HCT116 (cell line): ENCODE results near the gene GRIK2. TPM values are rescaled to one million over a fixed set of nuclear protein-coding genes. Genes with fewer than 3 reads are reported as not detected.

Source experiments
- ATAC-seq: fragments of 200-7000 bp; cut with Tn5 transposase; 2 replicates; pipeline ENCODE4 v1.9.1; 2020; ENCODE audit warnings: mild to moderate bottlenecking, moderate library complexity
- BruUV-seq: library from RNA; stranded (reverse); fragments of 400-500 nt; replicated peaks from 2 replicates; lab custom pipeline; 2021; lab: Mats Ljungman, UMichigan
- CTCF ChIA-PET: fragments of 300-600 bp; sonication (Branson Sonifier 250); formaldehyde crosslinking; loops from one replicate; lab custom pipeline; 2021; ENCODE audit warnings: antibody characterized with exemption; lab: Charles Lee
- POLR2A ChIA-PET: fragments of 300-600, 350-600 bp; sonication (Branson Sonifier 250); formaldehyde crosslinking; loops from one replicate; lab custom pipeline; 2021; ENCODE audit warnings: antibody characterized with exemption; lab: Charles Lee
- RAD21 ChIA-PET, 2 experiments: fragments of 300-600 bp; sonication (Branson Sonifier 250); formaldehyde crosslinking; loops; one replicate each; lab custom pipeline; 2023; ENCODE audit warnings: low total read pairs in 2 of 2; ENCODE audit not compliant: uncharacterized antibody in 2 of 2, unreplicated experiment in 2 of 2, low non-redundant PET in 1 of 2; lab: Charles Lee
- DNase-seq: peaks from one replicate; pipeline ENCODE4 v3.0.0-alpha.2; 2010; ENCODE audit warnings: low read depth, low spot score
- H2AFZ ChIP-seq: fragments of 200-600 bp; shearing (Covaris generic), sonication (generic); 2 replicates; pipeline ENCODE4 v1.6.1; 2017; ENCODE audit warnings: low read depth, mixed run types, mixed read lengths, antibody characterized with exemption, low read length; ENCODE audit not compliant: poor library complexity, severe bottlenecking
- H3K27ac ChIP-seq: 2 replicates; pipeline ENCODE4 v1.5.1; 2012; ENCODE audit warnings: low read depth, low read length
- H3K27me3 ChIP-seq: fragments of 200-600 bp; sonication (generic); 2 replicates; pipeline ENCODE4 v1.6.1; 2016; ENCODE audit warnings: mixed run types, low read length, mixed read lengths; ENCODE audit not compliant: insufficient read depth
- H3K36me3 ChIP-seq, 2 experiments: fragments of 200-500 bp in 1 of 2; fragments of 200-600 bp in 1 of 2; sonication (Bioruptor generic) in 1 of 2; sonication (generic) in 1 of 2; 2 replicates each; pipeline versions ENCODE4 v1.5.1 to v1.6.1; 2014 to 2016; ENCODE audit warnings: low read length in 2 of 2, inconsistent platforms in 1 of 2, mixed read lengths in 1 of 2, mixed run types in 1 of 2; ENCODE audit not compliant: insufficient read depth in 2 of 2, control insufficient read depth in 1 of 2
- H3K4me1 ChIP-seq, 2 experiments: fragments of 200-600 bp in 1 of 2; sonication (generic) in 1 of 2; 2 replicates each; pipeline versions ENCODE4 v1.5.1 to v1.6.1; 2012 to 2017; ENCODE audit warnings: low read length in 2 of 2, inconsistent platforms in 1 of 2, mild to moderate bottlenecking in 1 of 2, mixed read lengths in 1 of 2, mixed run types in 1 of 2, moderate library complexity in 1 of 2; ENCODE audit not compliant: insufficient read depth in 2 of 2, control insufficient read depth in 1 of 2
- H3K4me2 ChIP-seq: fragments of 200-600 bp; sonication (generic); 2 replicates; pipeline ENCODE4 v1.6.1; 2017; ENCODE audit warnings: mixed run types, low read length, mixed read lengths
- H3K4me3 ChIP-seq, 2 experiments: fragments of 200-600 bp in 1 of 2; sonication (generic) in 1 of 2; replicated peaks in 1 of 2; 2 replicates each; pipeline ENCODE4 v1.5.1; 2011 to 2016; ENCODE audit warnings: low read length in 2 of 2, control low read depth in 1 of 2, low read depth in 1 of 2, mild to moderate bottlenecking in 1 of 2, mixed read lengths in 1 of 2, mixed run types in 1 of 2
- H3K79me2 ChIP-seq: fragments of 200-600 bp; sonication (generic); 2 replicates; pipeline ENCODE4 v1.6.1; 2017; ENCODE audit warnings: mild to moderate bottlenecking, mixed run types, low read length, moderate library complexity, mixed read lengths; ENCODE audit not compliant: insufficient read depth
- H3K9ac ChIP-seq: fragments of 200-600 bp; sonication (generic); 2 replicates; pipeline ENCODE4 v1.6.1; 2016; ENCODE audit warnings: low read length, mixed read lengths
- H3K9me2 ChIP-seq: fragments of 200-600 bp; sonication (generic), shearing (Covaris generic); 2 replicates; pipeline ENCODE4 v1.6.1; 2017; ENCODE audit warnings: mixed run types, mild to moderate bottlenecking, moderate library complexity; ENCODE audit not compliant: insufficient read depth
- H3K9me3 ChIP-seq, 2 experiments: fragments of 200-500 bp in 1 of 2; fragments of 200-600 bp in 1 of 2; sonication (Bioruptor generic) in 1 of 2; sonication (generic) in 1 of 2; 2 replicates each; pipeline ENCODE4 v1.6.1; 2014 to 2017; ENCODE audit warnings: low read length in 2 of 2, mixed read lengths in 2 of 2, inconsistent platforms in 1 of 2, low read depth in 1 of 2, mild to moderate bottlenecking in 1 of 2, mixed run types in 1 of 2, moderate library complexity in 1 of 2; ENCODE audit not compliant: control insufficient read depth in 1 of 2, insufficient read depth in 1 of 2
- H4K20me1 ChIP-seq: fragments of 200-600 bp; sonication (generic), shearing (Covaris generic); 2 replicates; pipeline ENCODE4 v1.6.1; 2017; ENCODE audit warnings: mixed run types, mild to moderate bottlenecking, moderate library complexity; ENCODE audit not compliant: insufficient read depth
- ATF3 ChIP-seq: IDR thresholded peaks from 2 replicates; pipeline ENCODE4 v1.6.1; 2012
- CBX3 ChIP-seq: IDR thresholded peaks from 2 replicates; pipeline ENCODE4 v1.6.1; 2012; ENCODE audit warnings: low read depth
- EGR1 ChIP-seq: IDR thresholded peaks from 2 replicates; pipeline ENCODE4 v1.6.1; 2012; ENCODE audit warnings: low read depth
- EZH2 ChIP-seq: fragments of 200-600 bp; sonication (generic); IDR thresholded peaks from 2 replicates; pipeline ENCODE4 v1.6.1; 2017; ENCODE audit warnings: antibody characterized with exemption, mixed run types
- FOSL1 ChIP-seq: IDR thresholded peaks from 2 replicates; pipeline ENCODE4 v1.6.1; 2012; ENCODE audit warnings: low read depth
- JUND ChIP-seq: IDR thresholded peaks from 2 replicates; pipeline ENCODE4 v1.6.1; 2012
- POLR2AphosphoS5 ChIP-seq: IDR thresholded peaks from 2 replicates; pipeline ENCODE4 v1.6.1; 2011; ENCODE audit warnings: mild to moderate bottlenecking, low read depth, low read length, moderate library complexity
- RAD21 ChIP-seq: IDR thresholded peaks from 2 replicates; pipeline ENCODE4 v1.6.1; 2012; ENCODE audit warnings: low read depth, mild to moderate bottlenecking
- SIN3A ChIP-seq: IDR thresholded peaks from 2 replicates; pipeline ENCODE4 v1.6.1; 2012; ENCODE audit warnings: low read depth
- SP1 ChIP-seq: IDR thresholded peaks from 2 replicates; pipeline ENCODE4 v1.6.1; 2012; ENCODE audit warnings: low read depth
- SRF ChIP-seq: IDR thresholded peaks from 2 replicates; pipeline ENCODE4 v1.6.1; 2012; ENCODE audit warnings: low read depth
- ZBTB33 ChIP-seq: IDR thresholded peaks from 2 replicates; pipeline ENCODE4 v1.6.1; 2011; ENCODE audit warnings: mild to moderate bottlenecking, low read length, moderate library complexity; ENCODE audit not compliant: insufficient replicate concordance; ENCODE audit errors: extremely low read depth
- ZFX ChIP-seq: fragments of 450-650 bp; IDR thresholded peaks from 2 replicates; pipeline ENCODE4 v1.6.1; 2017
- ZNF274 ChIP-seq: fragments of 200-500 bp; sonication (Bioruptor generic); IDR thresholded peaks from 2 replicates; pipeline ENCODE4 v1.6.1; 2014; ENCODE audit warnings: mild to moderate bottlenecking, low read depth, low read length, inconsistent platforms
- intact Hi-C: fragments of 100-400 bp; cut with micrococcal nuclease; formaldehyde crosslinking; loops from 2 replicates; pipeline ENCODE4 v1.10.0; 2022
- total RNA-seq: library from RNA; stranded (reverse); gene quantifications from one replicate; pipeline ENCODE4 v1.2.1, GENCODE V29; 2021; ENCODE audit not compliant: unreplicated experiment
- TF ChIP-seq, protein P1 (sequence below): IDR thresholded peaks from 2 replicates; pipeline ENCODE4 v1.6.1; 2012
- TF ChIP-seq, protein P2 (sequence below), 3 experiments: fragments of 200-600 bp in 1 of 3; sonication (generic) in 1 of 3; IDR thresholded peaks in 2 of 3; conservative IDR thresholded peaks in 1 of 3; 2 replicates each; pipeline ENCODE4 v1.5.1; 2012 to 2017; ENCODE audit warnings: low read depth in 2 of 3, low read length in 2 of 3, antibody characterized with exemption in 1 of 3, borderline replicate concordance in 1 of 3, control low read depth in 1 of 3, mild to moderate bottlenecking in 1 of 3, mixed read lengths in 1 of 3, mixed run types in 1 of 3, moderate library complexity in 1 of 3; ENCODE audit not compliant: insufficient read depth in 1 of 3

The GRIK2 gene
- total RNA-seq, 1 experiment from 2014 or later, result 0.64 TPM

- H4K20me1 ChIP-seq, result no peaks in the 10 kb centered on the region
- H3K9ac ChIP-seq, result no peak overlapping the region
- TF ChIP-seq FOSL1 (no peak), EGR1 (no peak), SRF (no peak), ZNF274 (no peak), ZFX (no peak), JUND (no peak), SIN3A (no peak), CBX3 (no peak), EZH2 (no peak)
- TF ChIP-seq, protein P1, sequence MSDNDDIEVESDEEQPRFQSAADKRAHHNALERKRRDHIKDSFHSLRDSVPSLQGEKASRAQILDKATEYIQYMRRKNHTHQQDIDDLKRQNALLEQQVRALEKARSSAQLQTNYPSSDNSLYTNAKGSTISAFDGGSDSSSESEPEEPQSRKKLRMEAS, result no peak
- H3K4me2 ChIP-seq, result no peak overlapping the region
- CTCF ChIA-PET, result no interaction called here
- ATAC-seq, result no peak
- H3K36me3 ChIP-seq, result no peaks in the 10 kb centered on the region
- no peaks in the 10 kb centered on the region for H3K9me3 ChIP-seq
- no peaks in the 10 kb centered on the region for H3K4me1 ChIP-seq
- 0 out of 2 replicates have a peak, but pooled peaks cover 4% of the 10 kb centered on the region for H3K9me2 ChIP-seq
- no peak for DNase-seq
- no peaks in the 10 kb centered on the region for H3K79me2 ChIP-seq
- no peak overlapping the region for H2AFZ ChIP-seq
- no peak overlapping the region for H3K4me3 ChIP-seq
- POLR2A ChIA-PET, result no interaction called here
- intact Hi-C loops, result no loop called here
- H3K27ac ChIP-seq, result no peak overlapping the region
- no peaks in the 10 kb centered on the region for H3K27me3 ChIP-seq
- no TSS peak for BruUV-seq
- RAD21 ChIA-PET, result no interaction called here
These were observed 494.0 kb downstream of the GRIK2 start for GRCh38 chr6:101887532-101887931.

GRCh38 chr6:101907356-101908217 lies 514.1 kb downstream of the GRIK2 start:
- DNase-seq, result no peak
- no peak overlapping the region for H3K4me3 ChIP-seq
- no peaks in the 10 kb centered on the region for H3K27me3 ChIP-seq
- RAD21 ChIA-PET, result no interaction called here
- POLR2A ChIA-PET, result no interaction called here
- H3K9me2 ChIP-seq, result no peaks in the 10 kb centered on the region
- peak overlapping the region; percentile 36 for H2AFZ ChIP-seq
- H4K20me1 ChIP-seq, result no peaks in the 10 kb centered on the region
- H3K4me1 ChIP-seq, result no peaks in the 10 kb centered on the region
- H3K9me3 ChIP-seq, result no peaks in the 10 kb centered on the region
- no peak for ATAC-seq
- no peaks in the 10 kb centered on the region for H3K36me3 ChIP-seq
- H3K9ac ChIP-seq, result no peak overlapping the region
- intact Hi-C loops, result no loop called here
- no peak overlapping the region for H3K27ac ChIP-seq
- CTCF ChIA-PET, result no interaction called here
- no peaks in the 10 kb centered on the region for H3K79me2 ChIP-seq
- BruUV-seq, result no TSS peak
- no peak overlapping the region for H3K4me2 ChIP-seq
- TF ChIP-seq, protein P2, sequence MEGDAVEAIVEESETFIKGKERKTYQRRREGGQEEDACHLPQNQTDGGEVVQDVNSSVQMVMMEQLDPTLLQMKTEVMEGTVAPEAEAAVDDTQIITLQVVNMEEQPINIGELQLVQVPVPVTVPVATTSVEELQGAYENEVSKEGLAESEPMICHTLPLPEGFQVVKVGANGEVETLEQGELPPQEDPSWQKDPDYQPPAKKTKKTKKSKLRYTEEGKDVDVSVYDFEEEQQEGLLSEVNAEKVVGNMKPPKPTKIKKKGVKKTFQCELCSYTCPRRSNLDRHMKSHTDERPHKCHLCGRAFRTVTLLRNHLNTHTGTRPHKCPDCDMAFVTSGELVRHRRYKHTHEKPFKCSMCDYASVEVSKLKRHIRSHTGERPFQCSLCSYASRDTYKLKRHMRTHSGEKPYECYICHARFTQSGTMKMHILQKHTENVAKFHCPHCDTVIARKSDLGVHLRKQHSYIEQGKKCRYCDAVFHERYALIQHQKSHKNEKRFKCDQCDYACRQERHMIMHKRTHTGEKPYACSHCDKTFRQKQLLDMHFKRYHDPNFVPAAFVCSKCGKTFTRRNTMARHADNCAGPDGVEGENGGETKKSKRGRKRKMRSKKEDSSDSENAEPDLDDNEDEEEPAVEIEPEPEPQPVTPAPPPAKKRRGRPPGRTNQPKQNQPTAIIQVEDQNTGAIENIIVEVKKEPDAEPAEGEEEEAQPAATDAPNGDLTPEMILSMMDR (IDR thresholded peaks at IDR 0.05 in 2 of 3, conservative IDR thresholded peaks at IDR 0.05 in 1 of 3; ENCODE audit: borderline replicate concordance in 1 of 3, insufficient read depth in 1 of 3, low read depth in 2 of 3, low read length in 2 of 3), result no peak
- TF ChIP-seq, protein P1, result no peak
- no peak for TF ChIP-seq ATF3
- TF ChIP-seq ZFX, result no peak
- no peak for TF ChIP-seq EGR1
- TF ChIP-seq ZBTB33, result no peak
- no peak for TF ChIP-seq CBX3
- TF ChIP-seq RAD21, result no peak
- TF ChIP-seq POLR2AphosphoS5, result no peak
- TF ChIP-seq SP1, result no peak
